ENCODE data around the gene STRN4.

DNA sequence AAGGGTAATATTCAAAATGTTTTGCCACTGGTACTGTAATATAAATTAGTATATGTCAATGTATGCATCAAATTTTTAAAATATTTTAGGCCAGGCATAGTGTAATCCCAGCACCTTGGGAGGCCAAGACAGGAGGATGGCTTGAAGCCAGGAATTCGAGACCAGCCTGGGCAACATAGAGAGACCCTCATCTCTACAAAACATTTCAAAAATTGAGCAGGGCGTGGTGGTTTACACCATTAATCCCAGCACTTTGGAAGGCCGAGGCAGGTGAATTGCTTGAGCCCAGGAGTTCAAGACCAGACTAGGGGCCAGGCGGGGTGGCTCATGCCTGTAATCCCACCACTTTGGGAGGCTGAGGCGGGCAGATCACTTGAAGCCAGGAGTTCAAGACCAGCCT is 14.1 kb upstream of the STRN4 start:
- no peak for TF ChIP-seq POLR2A (IDR thresholded peaks at IDR 0.05)
- TF ChIP-seq, protein P1, sequence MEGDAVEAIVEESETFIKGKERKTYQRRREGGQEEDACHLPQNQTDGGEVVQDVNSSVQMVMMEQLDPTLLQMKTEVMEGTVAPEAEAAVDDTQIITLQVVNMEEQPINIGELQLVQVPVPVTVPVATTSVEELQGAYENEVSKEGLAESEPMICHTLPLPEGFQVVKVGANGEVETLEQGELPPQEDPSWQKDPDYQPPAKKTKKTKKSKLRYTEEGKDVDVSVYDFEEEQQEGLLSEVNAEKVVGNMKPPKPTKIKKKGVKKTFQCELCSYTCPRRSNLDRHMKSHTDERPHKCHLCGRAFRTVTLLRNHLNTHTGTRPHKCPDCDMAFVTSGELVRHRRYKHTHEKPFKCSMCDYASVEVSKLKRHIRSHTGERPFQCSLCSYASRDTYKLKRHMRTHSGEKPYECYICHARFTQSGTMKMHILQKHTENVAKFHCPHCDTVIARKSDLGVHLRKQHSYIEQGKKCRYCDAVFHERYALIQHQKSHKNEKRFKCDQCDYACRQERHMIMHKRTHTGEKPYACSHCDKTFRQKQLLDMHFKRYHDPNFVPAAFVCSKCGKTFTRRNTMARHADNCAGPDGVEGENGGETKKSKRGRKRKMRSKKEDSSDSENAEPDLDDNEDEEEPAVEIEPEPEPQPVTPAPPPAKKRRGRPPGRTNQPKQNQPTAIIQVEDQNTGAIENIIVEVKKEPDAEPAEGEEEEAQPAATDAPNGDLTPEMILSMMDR (IDR thresholded peaks at IDR 0.05), result no peak

All from uterus (tissue), 2 donors.